Tracheal epithelial cell (primary cell): ENCODE results near the gene INPP4B. TPM values are rescaled to one million over a fixed set of nuclear protein-coding genes. Genes with fewer than 3 reads are reported as not detected.

Experiments
- total RNA-seq: library from RNA; depleted of rRNA; stranded (reverse); fragments of >200 nt; gene quantifications from 2 replicates; pipeline ENCODE4 v1.2.1, GENCODE V29; 2014

The INPP4B gene
- total RNA-seq, result 52.8 and 59.3 TPM in 2 replicates

GRCh38 chr4:142846108-142846728 lies at the start of gene INPP4B:
TSS of gene INPP4B (minus strand) at chr4:142846301.

